ENCODE results near the gene OR56B1. TPM values are rescaled to one million over a fixed set of nuclear protein-coding genes. Genes with fewer than 3 reads are reported as not detected.

Gene OR56B1
- total RNA-seq, 1 experiment from 2014 or later, result 0.17 TPM

DNA sequence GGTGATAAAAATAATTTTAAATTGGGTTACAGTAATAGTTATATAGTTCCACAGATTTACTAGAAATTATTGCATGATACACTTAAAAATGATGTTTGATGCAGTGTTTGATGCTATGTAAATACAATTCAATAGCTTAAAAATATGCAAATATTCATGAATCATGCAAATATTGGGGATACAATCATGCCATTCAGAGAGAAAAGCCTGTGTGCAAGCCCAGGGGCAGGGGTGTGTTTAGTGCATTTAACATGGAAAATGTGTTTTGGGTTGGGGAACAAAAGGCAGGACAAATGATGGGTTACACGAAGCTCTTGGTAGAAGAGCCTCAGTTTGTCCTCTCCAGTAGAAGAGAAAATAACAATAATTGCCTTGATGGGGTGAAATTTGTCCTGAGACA, 40.7 kb upstream of the OR56B1 start:
- no peaks in the 10 kb centered on the region for H3K9me3 Mint-ChIP-seq
- no peaks in the 10 kb centered on the region for H3K27me3 Mint-ChIP-seq (ENCODE audit: low read depth)
- ChIA-PET POLR2A (no interaction called here), CTCF (no interaction called here)
- no peak for TF ChIP-seq ZNF425 (CRISPR knock-in tag; conservative IDR thresholded peaks at IDR 0.05)
- TF ChIP-seq MAX (CRISPR knock-in tag; IDR thresholded peaks at IDR 0.05), result no peak
- TF ChIP-seq, protein P1, sequence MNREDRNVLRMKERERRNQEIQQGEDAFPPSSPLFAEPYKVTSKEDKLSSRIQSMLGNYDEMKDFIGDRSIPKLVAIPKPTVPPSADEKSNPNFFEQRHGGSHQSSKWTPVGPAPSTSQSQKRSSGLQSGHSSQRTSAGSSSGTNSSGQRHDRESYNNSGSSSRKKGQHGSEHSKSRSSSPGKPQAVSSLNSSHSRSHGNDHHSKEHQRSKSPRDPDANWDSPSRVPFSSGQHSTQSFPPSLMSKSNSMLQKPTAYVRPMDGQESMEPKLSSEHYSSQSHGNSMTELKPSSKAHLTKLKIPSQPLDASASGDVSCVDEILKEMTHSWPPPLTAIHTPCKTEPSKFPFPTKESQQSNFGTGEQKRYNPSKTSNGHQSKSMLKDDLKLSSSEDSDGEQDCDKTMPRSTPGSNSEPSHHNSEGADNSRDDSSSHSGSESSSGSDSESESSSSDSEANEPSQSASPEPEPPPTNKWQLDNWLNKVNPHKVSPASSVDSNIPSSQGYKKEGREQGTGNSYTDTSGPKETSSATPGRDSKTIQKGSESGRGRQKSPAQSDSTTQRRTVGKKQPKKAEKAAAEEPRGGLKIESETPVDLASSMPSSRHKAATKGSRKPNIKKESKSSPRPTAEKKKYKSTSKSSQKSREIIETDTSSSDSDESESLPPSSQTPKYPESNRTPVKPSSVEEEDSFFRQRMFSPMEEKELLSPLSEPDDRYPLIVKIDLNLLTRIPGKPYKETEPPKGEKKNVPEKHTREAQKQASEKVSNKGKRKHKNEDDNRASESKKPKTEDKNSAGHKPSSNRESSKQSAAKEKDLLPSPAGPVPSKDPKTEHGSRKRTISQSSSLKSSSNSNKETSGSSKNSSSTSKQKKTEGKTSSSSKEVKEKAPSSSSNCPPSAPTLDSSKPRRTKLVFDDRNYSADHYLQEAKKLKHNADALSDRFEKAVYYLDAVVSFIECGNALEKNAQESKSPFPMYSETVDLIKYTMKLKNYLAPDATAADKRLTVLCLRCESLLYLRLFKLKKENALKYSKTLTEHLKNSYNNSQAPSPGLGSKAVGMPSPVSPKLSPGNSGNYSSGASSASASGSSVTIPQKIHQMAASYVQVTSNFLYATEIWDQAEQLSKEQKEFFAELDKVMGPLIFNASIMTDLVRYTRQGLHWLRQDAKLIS (CRISPR knock-in tag; IDR thresholded peaks at IDR 0.05; ENCODE audit: borderline replicate concordance), result no peak
- TF ChIP-seq ZNF671 (CRISPR knock-in tag; IDR thresholded peaks at IDR 0.05), result no peak
- no peak for TF ChIP-seq ZNF121 (CRISPR knock-in tag; IDR thresholded peaks at IDR 0.05)
- no peak for TF ChIP-seq TEAD4 (CRISPR knock-in tag; IDR thresholded peaks at IDR 0.05)
- TF ChIP-seq GTF2I (CRISPR knock-in tag; conservative IDR thresholded peaks at IDR 0.05), result no peak
- TF ChIP-seq FOXJ3 (CRISPR knock-in tag; IDR thresholded peaks at IDR 0.05; ENCODE audit: borderline replicate concordance), result no peak
- no peak for TF ChIP-seq ETV6 (CRISPR knock-in tag; IDR thresholded peaks at IDR 0.05)
- no peak for TF ChIP-seq OVOL2 (CRISPR knock-in tag; IDR thresholded peaks at IDR 0.05; ENCODE audit: borderline replicate concordance)
- DNase-seq (ENCODE audit: low spot score) (no peak), ATAC-seq (no peak)
- no peak overlapping the region for H3K27ac Mint-ChIP-seq
- H3K4me3 Mint-ChIP-seq, result no peak overlapping the region
- peaks cover 32% of the 10 kb centered on the region for H3K4me1 Mint-ChIP-seq
- H3K36me3 Mint-ChIP-seq, result peaks cover 50% of the 10 kb centered on the region

GRCh38 chr11:5696210-5696609, 40.0 kb upstream of the OR56B1 start:
- H3K27ac Mint-ChIP-seq, result no peak overlapping the region; the same call in 1 of the 2 replicates
- peaks cover 26% of the 10 kb centered on the region for H3K4me1 Mint-ChIP-seq
- no peak for TF ChIP-seq ZBTB21 (CRISPR knock-in tag; IDR thresholded peaks at IDR 0.05; ENCODE audit: borderline replicate concordance)
- no peak for TF ChIP-seq GTF2I (CRISPR knock-in tag; conservative IDR thresholded peaks at IDR 0.05)
- no peak for TF ChIP-seq HMGA2 (CRISPR knock-in tag; IDR thresholded peaks at IDR 0.05)
- no peak for TF ChIP-seq JUN (CRISPR knock-in tag; IDR thresholded peaks at IDR 0.05)
- TF ChIP-seq SMAD3 (CRISPR knock-in tag; IDR thresholded peaks at IDR 0.05; ENCODE audit: borderline replicate concordance), result no peak
- TF ChIP-seq ZBTB43 (CRISPR knock-in tag; IDR thresholded peaks at IDR 0.05), result no peak
- TF ChIP-seq, protein P2, sequence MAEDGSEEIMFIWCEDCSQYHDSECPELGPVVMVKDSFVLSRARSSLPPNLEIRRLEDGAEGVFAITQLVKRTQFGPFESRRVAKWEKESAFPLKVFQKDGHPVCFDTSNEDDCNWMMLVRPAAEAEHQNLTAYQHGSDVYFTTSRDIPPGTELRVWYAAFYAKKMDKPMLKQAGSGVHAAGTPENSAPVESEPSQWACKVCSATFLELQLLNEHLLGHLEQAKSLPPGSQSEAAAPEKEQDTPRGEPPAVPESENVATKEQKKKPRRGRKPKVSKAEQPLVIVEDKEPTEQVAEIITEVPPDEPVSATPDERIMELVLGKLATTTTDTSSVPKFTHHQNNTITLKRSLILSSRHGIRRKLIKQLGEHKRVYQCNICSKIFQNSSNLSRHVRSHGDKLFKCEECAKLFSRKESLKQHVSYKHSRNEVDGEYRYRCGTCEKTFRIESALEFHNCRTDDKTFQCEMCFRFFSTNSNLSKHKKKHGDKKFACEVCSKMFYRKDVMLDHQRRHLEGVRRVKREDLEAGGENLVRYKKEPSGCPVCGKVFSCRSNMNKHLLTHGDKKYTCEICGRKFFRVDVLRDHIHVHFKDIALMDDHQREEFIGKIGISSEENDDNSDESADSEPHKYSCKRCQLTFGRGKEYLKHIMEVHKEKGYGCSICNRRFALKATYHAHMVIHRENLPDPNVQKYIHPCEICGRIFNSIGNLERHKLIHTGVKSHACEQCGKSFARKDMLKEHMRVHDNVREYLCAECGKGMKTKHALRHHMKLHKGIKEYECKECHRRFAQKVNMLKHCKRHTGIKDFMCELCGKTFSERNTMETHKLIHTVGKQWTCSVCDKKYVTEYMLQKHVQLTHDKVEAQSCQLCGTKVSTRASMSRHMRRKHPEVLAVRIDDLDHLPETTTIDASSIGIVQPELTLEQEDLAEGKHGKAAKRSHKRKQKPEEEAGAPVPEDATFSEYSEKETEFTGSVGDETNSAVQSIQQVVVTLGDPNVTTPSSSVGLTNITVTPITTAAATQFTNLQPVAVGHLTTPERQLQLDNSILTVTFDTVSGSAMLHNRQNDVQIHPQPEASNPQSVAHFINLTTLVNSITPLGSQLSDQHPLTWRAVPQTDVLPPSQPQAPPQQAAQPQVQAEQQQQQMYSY (CRISPR knock-in tag; IDR thresholded peaks at IDR 0.05), result no peak
- TF ChIP-seq, protein P3, sequence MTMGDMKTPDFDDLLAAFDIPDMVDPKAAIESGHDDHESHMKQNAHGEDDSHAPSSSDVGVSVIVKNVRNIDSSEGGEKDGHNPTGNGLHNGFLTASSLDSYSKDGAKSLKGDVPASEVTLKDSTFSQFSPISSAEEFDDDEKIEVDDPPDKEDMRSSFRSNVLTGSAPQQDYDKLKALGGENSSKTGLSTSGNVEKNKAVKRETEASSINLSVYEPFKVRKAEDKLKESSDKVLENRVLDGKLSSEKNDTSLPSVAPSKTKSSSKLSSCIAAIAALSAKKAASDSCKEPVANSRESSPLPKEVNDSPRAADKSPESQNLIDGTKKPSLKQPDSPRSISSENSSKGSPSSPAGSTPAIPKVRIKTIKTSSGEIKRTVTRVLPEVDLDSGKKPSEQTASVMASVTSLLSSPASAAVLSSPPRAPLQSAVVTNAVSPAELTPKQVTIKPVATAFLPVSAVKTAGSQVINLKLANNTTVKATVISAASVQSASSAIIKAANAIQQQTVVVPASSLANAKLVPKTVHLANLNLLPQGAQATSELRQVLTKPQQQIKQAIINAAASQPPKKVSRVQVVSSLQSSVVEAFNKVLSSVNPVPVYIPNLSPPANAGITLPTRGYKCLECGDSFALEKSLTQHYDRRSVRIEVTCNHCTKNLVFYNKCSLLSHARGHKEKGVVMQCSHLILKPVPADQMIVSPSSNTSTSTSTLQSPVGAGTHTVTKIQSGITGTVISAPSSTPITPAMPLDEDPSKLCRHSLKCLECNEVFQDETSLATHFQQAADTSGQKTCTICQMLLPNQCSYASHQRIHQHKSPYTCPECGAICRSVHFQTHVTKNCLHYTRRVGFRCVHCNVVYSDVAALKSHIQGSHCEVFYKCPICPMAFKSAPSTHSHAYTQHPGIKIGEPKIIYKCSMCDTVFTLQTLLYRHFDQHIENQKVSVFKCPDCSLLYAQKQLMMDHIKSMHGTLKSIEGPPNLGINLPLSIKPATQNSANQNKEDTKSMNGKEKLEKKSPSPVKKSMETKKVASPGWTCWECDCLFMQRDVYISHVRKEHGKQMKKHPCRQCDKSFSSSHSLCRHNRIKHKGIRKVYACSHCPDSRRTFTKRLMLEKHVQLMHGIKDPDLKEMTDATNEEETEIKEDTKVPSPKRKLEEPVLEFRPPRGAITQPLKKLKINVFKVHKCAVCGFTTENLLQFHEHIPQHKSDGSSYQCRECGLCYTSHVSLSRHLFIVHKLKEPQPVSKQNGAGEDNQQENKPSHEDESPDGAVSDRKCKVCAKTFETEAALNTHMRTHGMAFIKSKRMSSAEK (CRISPR knock-in tag; IDR thresholded peaks at IDR 0.05; ENCODE audit: borderline replicate concordance), result no peak
- TF ChIP-seq ATF3 (CRISPR knock-in tag; conservative IDR thresholded peaks at IDR 0.05), result no peak
- peaks cover 57% of the 10 kb centered on the region for H3K36me3 Mint-ChIP-seq
- ChIA-PET POLR2A (no interaction called here), CTCF (no interaction called here)
- H3K27me3 Mint-ChIP-seq (ENCODE audit: low read depth), result no peaks in the 10 kb centered on the region
- H3K9me3 Mint-ChIP-seq, result no peaks in the 10 kb centered on the region
- H3K4me3 Mint-ChIP-seq, result no peak overlapping the region
- DNase-seq (ENCODE audit: low spot score) (no peak), ATAC-seq (no peak)
